Measurements from ENCODE around the gene MOCS2.

DNA sequence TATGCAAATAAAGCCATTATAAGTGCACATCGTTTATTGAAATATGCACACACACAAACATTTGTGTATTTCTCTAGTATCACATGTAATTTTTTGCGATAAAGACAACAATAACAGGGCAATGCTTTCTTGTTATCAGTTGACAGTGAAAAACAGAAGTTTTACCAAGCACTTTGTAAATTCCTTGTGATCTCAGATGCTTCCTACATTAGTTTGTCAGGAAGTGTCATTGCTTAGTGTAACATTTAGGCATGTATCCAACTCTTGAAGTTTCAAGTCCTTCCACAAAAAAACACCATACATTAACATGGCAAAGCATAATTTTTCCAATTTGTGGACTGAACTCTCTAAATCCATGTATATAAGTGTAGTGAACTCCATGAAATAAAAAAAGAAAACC lies 46.4 kb downstream of the MOCS2 start:
- TF ChIP-seq, protein P1, sequence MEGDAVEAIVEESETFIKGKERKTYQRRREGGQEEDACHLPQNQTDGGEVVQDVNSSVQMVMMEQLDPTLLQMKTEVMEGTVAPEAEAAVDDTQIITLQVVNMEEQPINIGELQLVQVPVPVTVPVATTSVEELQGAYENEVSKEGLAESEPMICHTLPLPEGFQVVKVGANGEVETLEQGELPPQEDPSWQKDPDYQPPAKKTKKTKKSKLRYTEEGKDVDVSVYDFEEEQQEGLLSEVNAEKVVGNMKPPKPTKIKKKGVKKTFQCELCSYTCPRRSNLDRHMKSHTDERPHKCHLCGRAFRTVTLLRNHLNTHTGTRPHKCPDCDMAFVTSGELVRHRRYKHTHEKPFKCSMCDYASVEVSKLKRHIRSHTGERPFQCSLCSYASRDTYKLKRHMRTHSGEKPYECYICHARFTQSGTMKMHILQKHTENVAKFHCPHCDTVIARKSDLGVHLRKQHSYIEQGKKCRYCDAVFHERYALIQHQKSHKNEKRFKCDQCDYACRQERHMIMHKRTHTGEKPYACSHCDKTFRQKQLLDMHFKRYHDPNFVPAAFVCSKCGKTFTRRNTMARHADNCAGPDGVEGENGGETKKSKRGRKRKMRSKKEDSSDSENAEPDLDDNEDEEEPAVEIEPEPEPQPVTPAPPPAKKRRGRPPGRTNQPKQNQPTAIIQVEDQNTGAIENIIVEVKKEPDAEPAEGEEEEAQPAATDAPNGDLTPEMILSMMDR (conservative IDR thresholded peaks at IDR 0.05; ENCODE audit: low read length) = no peak
- no peak for TF ChIP-seq EZH2phosphoT487 (IDR thresholded peaks at IDR 0.05; ENCODE audit: borderline replicate concordance, low read depth, low read length)
